Transverse colon (tissue), 4 donors: Measurements from ENCODE around the gene SLC6A13.

Source experiments
- EP300 ChIP-seq: sonication (generic); formaldehyde crosslinking; IDR thresholded peaks from one replicate; pipeline ENCODE4 v1.6.1; 2017; ENCODE audit warnings: antibody characterized with exemption, low read depth
- POLR2A ChIP-seq: fragments of 450-650 bp; IDR thresholded peaks from one replicate; pipeline ENCODE4 v1.6.1; 2016; ENCODE audit warnings: antibody characterized with exemption, mild to moderate bottlenecking, moderate library complexity
- POLR2AphosphoS5 ChIP-seq, 3 donors: sonication (generic); formaldehyde crosslinking; IDR thresholded peaks; one replicate each; pipeline ENCODE4 v1.6.1; 2016; ENCODE audit warnings: antibody characterized with exemption in 3 of 3
- TF ChIP-seq, protein P1 (sequence below), 5 experiments: fragments of 200-600 bp in 3 of 5; fragments of 450-650 bp in 2 of 5; sonication (generic) in 3 of 5; IDR thresholded peaks; 1 replicate in 2 of 5; 2 replicates in 3 of 5; pipeline ENCODE4 v1.5.1; 2016 to 2017; ENCODE audit warnings: antibody characterized with exemption in 5 of 5, inconsistent platforms in 3 of 5, mild to moderate bottlenecking in 2 of 5, moderate library complexity in 1 of 5

DNA sequence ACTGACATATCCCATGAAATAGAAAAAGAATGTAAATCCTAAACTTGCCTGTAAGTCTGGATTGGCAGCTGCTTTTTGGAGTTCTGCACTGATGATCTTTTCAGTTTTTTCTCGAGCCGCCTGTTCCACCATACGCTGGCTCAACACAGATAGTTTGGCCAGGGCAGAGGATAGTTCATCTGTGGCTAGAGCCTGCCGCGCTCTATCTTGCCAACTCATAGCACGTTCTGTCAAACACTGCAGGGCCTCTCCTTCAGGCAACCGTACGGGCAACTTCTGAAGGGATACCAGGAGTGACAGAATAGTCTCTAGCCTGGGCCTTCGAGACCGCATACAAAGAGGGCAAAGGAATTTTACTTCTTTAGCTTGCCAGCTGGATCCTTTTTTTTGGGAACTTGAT lies 44.8 kb upstream of the SLC6A13 start:
- TF ChIP-seq POLR2AphosphoS5 (IDR thresholded peaks at IDR 0.05) (no peak), EP300 (no peak), POLR2A (no peak)
- TF ChIP-seq, protein P1, sequence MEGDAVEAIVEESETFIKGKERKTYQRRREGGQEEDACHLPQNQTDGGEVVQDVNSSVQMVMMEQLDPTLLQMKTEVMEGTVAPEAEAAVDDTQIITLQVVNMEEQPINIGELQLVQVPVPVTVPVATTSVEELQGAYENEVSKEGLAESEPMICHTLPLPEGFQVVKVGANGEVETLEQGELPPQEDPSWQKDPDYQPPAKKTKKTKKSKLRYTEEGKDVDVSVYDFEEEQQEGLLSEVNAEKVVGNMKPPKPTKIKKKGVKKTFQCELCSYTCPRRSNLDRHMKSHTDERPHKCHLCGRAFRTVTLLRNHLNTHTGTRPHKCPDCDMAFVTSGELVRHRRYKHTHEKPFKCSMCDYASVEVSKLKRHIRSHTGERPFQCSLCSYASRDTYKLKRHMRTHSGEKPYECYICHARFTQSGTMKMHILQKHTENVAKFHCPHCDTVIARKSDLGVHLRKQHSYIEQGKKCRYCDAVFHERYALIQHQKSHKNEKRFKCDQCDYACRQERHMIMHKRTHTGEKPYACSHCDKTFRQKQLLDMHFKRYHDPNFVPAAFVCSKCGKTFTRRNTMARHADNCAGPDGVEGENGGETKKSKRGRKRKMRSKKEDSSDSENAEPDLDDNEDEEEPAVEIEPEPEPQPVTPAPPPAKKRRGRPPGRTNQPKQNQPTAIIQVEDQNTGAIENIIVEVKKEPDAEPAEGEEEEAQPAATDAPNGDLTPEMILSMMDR (IDR thresholded peaks at IDR 0.05), result no peak
